ENCODE data around the gene OLFM3. TPM values are rescaled to one million over a fixed set of nuclear protein-coding genes. Genes with fewer than 3 reads are reported as not detected.

The OLFM3 gene
- total and polyA plus RNA-seq, 2 experiments from 2014 or later: 0.21 to 0.31 TPM

DNA sequence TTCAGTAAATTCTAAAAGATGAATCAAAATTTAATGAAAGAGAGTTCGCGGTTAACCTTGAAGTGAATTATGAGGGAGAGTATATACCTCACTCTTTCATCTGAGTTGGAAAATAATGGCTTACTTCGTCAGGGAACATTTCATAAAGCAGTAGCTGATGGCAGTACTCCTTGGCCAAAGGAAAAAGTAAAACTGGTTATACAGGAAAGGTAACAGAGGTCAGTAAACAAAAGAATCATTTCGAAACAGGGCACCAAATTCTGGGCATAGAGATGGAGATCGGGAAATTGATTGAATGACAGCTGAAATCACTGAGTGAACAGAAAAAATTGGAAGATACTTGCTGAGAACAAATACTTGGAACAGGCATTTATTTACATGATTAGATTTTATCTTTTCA lies 199.0 kb downstream of the OLFM3 start:
- H3K27me3 ChIP-seq (ENCODE audit: insufficient read depth): no peaks in the 10 kb centered on the region
- H4K20me1 ChIP-seq (replicated peaks; ENCODE audit: insufficient read depth): no peaks in the 10 kb centered on the region
- Mint-ChIP-seq H3K4me1 (peaks cover 7% of the 10 kb centered on the region; the same call in 2 of the 3 replicates), H3K4me3 (no peak overlapping the region), H3K27me3 (ENCODE audit: insufficient read depth, low read depth, poor library complexity) (no peaks in the 10 kb centered on the region), H3K9me3 (no peaks in the 10 kb centered on the region), H3K27ac (no peak overlapping the region), H3K36me3 (ENCODE audit: low read depth) (no peaks in the 10 kb centered on the region)
- no peaks in the 10 kb centered on the region for H3K36me3 ChIP-seq (ENCODE audit: insufficient read depth)
- ATAC-seq (no peak), DNase-seq (ENCODE audit: low spot score) (peak; percentile 23)
- H3F3A ChIP-seq (replicated peaks; ENCODE audit: low read depth): no peaks in the 10 kb centered on the region
- no peaks in the 10 kb centered on the region for H3K4me1 ChIP-seq (ENCODE audit: insufficient read depth)
- no peaks in the 10 kb centered on the region for H3K79me2 ChIP-seq (replicated peaks; ENCODE audit: insufficient read depth)
- H3K9me2 ChIP-seq (ENCODE audit: insufficient read depth): no peaks in the 10 kb centered on the region
- TF ChIP-seq POLR2AphosphoS5 (IDR thresholded peaks at IDR 0.05; ENCODE audit: low read depth) (no peak), ZNF114 (CRISPR knock-in tag; IDR thresholded peaks at IDR 0.05) (no peak), CREB1 (CRISPR knock-in tag; IDR thresholded peaks at IDR 0.05; ENCODE audit: low read depth) (no peak), JUNB (IDR thresholded peaks at IDR 0.05; ENCODE audit: unreplicated experiment) (no peak)
- TF ChIP-seq, protein P1, sequence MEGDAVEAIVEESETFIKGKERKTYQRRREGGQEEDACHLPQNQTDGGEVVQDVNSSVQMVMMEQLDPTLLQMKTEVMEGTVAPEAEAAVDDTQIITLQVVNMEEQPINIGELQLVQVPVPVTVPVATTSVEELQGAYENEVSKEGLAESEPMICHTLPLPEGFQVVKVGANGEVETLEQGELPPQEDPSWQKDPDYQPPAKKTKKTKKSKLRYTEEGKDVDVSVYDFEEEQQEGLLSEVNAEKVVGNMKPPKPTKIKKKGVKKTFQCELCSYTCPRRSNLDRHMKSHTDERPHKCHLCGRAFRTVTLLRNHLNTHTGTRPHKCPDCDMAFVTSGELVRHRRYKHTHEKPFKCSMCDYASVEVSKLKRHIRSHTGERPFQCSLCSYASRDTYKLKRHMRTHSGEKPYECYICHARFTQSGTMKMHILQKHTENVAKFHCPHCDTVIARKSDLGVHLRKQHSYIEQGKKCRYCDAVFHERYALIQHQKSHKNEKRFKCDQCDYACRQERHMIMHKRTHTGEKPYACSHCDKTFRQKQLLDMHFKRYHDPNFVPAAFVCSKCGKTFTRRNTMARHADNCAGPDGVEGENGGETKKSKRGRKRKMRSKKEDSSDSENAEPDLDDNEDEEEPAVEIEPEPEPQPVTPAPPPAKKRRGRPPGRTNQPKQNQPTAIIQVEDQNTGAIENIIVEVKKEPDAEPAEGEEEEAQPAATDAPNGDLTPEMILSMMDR (conservative IDR thresholded peaks at IDR 0.05; ENCODE audit: low read depth in 2 of 2): no peak
- TF ChIP-seq, protein P2, sequence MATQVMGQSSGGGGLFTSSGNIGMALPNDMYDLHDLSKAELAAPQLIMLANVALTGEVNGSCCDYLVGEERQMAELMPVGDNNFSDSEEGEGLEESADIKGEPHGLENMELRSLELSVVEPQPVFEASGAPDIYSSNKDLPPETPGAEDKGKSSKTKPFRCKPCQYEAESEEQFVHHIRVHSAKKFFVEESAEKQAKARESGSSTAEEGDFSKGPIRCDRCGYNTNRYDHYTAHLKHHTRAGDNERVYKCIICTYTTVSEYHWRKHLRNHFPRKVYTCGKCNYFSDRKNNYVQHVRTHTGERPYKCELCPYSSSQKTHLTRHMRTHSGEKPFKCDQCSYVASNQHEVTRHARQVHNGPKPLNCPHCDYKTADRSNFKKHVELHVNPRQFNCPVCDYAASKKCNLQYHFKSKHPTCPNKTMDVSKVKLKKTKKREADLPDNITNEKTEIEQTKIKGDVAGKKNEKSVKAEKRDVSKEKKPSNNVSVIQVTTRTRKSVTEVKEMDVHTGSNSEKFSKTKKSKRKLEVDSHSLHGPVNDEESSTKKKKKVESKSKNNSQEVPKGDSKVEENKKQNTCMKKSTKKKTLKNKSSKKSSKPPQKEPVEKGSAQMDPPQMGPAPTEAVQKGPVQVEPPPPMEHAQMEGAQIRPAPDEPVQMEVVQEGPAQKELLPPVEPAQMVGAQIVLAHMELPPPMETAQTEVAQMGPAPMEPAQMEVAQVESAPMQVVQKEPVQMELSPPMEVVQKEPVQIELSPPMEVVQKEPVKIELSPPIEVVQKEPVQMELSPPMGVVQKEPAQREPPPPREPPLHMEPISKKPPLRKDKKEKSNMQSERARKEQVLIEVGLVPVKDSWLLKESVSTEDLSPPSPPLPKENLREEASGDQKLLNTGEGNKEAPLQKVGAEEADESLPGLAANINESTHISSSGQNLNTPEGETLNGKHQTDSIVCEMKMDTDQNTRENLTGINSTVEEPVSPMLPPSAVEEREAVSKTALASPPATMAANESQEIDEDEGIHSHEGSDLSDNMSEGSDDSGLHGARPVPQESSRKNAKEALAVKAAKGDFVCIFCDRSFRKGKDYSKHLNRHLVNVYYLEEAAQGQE (IDR thresholded peaks at IDR 0.05; ENCODE audit: unreplicated experiment): no peak
- TF ChIP-seq, protein P3, sequence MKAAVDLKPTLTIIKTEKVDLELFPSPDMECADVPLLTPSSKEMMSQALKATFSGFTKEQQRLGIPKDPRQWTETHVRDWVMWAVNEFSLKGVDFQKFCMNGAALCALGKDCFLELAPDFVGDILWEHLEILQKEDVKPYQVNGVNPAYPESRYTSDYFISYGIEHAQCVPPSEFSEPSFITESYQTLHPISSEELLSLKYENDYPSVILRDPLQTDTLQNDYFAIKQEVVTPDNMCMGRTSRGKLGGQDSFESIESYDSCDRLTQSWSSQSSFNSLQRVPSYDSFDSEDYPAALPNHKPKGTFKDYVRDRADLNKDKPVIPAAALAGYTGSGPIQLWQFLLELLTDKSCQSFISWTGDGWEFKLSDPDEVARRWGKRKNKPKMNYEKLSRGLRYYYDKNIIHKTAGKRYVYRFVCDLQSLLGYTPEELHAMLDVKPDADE (IDR thresholded peaks at IDR 0.05): no peak
- no peak overlapping the region for H3K27ac ChIP-seq (ENCODE audit: low read depth)
- H3K4me3 ChIP-seq: no peak overlapping the region
- H2AFZ ChIP-seq: no peak overlapping the region
- no peak overlapping the region for H3K4me2 ChIP-seq

DNA sequence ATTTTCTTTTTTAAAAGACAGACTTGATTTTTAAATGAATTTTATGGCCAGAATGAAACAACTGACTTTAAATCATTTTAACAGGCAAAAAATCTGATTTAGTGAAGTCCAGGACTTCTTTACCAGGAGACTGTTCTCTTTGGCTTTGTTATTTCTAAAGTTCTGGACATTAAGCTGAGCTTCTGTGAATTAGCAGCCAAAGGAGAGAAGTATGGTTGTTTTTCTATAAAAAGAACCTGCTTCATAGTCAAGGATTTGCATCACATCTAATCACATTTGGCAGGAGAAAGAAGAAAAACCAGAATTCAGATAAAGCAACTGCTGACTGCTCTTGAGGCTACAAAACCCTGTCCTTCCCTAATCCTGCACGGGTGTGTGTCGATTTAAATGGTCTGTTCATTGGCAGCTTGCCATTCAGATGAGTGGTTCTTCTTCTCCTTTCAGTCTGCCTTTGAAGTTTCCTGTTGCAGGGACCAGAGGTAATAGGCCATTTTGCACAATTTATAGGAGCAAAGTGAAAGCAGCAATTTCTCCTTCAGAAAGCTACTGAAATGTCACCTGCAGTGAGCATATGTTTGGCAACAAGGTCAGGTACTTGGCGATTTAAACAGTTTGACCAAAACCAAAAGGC lies 215.4 kb downstream of the OLFM3 start:
- Histone ChIP-seq H3K4me3 (no peak overlapping the region), H3K9me2 (ENCODE audit: insufficient read depth) (no peaks in the 10 kb centered on the region), H3K27me3 (ENCODE audit: insufficient read depth) (no peaks in the 10 kb centered on the region), H2AFZ (peak overlapping the region; percentile 84), H3F3A (replicated peaks; ENCODE audit: low read depth) (no peaks in the 10 kb centered on the region), H3K27ac (ENCODE audit: low read depth) (no peak overlapping the region), H3K79me2 (replicated peaks; ENCODE audit: insufficient read depth) (no peaks in the 10 kb centered on the region), H3K4me2 (no peak overlapping the region), H3K4me1 (ENCODE audit: insufficient read depth) (no peaks in the 10 kb centered on the region), H4K20me1 (replicated peaks; ENCODE audit: insufficient read depth) (no peaks in the 10 kb centered on the region), H3K36me3 (ENCODE audit: insufficient read depth) (no peaks in the 10 kb centered on the region)
- Mint-ChIP-seq H3K27ac (no peak overlapping the region), H3K4me3 (no peak overlapping the region), H3K9me3 (no peaks in the 10 kb centered on the region; the same call in 2 of the 3 replicates), H3K36me3 (ENCODE audit: low read depth) (no peaks in the 10 kb centered on the region), H3K27me3 (ENCODE audit: insufficient read depth, low read depth, poor library complexity) (no peaks in the 10 kb centered on the region), H3K4me1 (no peaks in the 10 kb centered on the region)
- no peak for DNase-seq (ENCODE audit: low spot score)
- no peak for ATAC-seq
- TF ChIP-seq ZNF114 (CRISPR knock-in tag; IDR thresholded peaks at IDR 0.05) (no peak), ZNF331 (CRISPR knock-in tag; IDR thresholded peaks at IDR 0.05; ENCODE audit: low read depth) (no peak), EZH2phosphoT487 (IDR thresholded peaks at IDR 0.05; ENCODE audit: unreplicated experiment) (no peak)
